Kidney capillary endothelial cell (primary cell): ENCODE measurements around the gene EFNA3.

ENCODE experiments used
- DNase-seq: peaks from one replicate; pipeline ENCODE4 v3.0.0-alpha.2; 2018; ENCODE audit warnings: low spot score

EFNA3 gene

GRCh38 chr1:155048449-155049334, 29.9 kb upstream of the EFNA3 start:
- DNase-seq: no peak

- DNase-seq: peak; percentile 21
These were observed 28.7 kb upstream of the EFNA3 start for GRCh38 chr1:155049651-155050559.

- DNase-seq: peak; percentile 75
These were observed 27.9 kb upstream of the EFNA3 start, which contains the start of gene ADAM15 for GRCh38 chr1:155050560-155051341. Gene ADAM15 (plus strand): TSS chr1:155051316. CDS start chr1:155051387, 71 bp downstream.

- DNase-seq: no peak
These were observed 27.3 kb upstream of the EFNA3 start for GRCh38 chr1:155051342-155051776.

GRCh38 chr1:155051777-155052398, 26.7 kb upstream of the EFNA3 start:
- DNase-seq: peak; percentile 44

- DNase-seq: peak; percentile 83
These were observed 25.9 kb upstream of the EFNA3 start for GRCh38 chr1:155052439-155053395.

- no peak for DNase-seq
These were observed 25.0 kb upstream of the EFNA3 start for GRCh38 chr1:155053531-155054105.

GRCh38 chr1:155057104-155057503, 21.5 kb upstream of the EFNA3 start:
- no peak for DNase-seq

- DNase-seq: no peak
These were observed 20.8 kb upstream of the EFNA3 start for GRCh38 chr1:155057788-155058211.

GRCh38 chr1:155060736-155061135, 17.9 kb upstream of the EFNA3 start:
- no peak for DNase-seq

GRCh38 chr1:155061381-155062150, 17.1 kb upstream of the EFNA3 start:
- peak; percentile 86 for DNase-seq

- DNase-seq: no peak
These were observed 16.4 kb upstream of the EFNA3 start for GRCh38 chr1:155062151-155062686.

- no peak for DNase-seq
These were observed 15.8 kb upstream of the EFNA3 start for GRCh38 chr1:155062702-155063411.

GRCh38 chr1:155063550-155064110, 15.0 kb upstream of the EFNA3 start, which contains the start of gene EFNA4:
Gene EFNA4 (plus strand): TSS chr1:155063740. CDS start chr1:155063824, 84 bp downstream.
- DNase-seq: peak; percentile 65

GRCh38 chr1:155064111-155064831, 14.4 kb upstream of the EFNA3 start:
- no peak for DNase-seq

GRCh38 chr1:155064832-155065429, 13.7 kb upstream of the EFNA3 start:
- DNase-seq: no peak
